Measurements from ENCODE around the gene APBA1. TPM values are rescaled to one million over a fixed set of nuclear protein-coding genes. Genes with fewer than 3 reads are reported as not detected.

The APBA1 gene
- total and polyA plus RNA-seq, 4 donors = 0.95 to 8.1 (median 2.8) TPM

GRCh38 chr9:69645488-69645887 is 26.7 kb downstream of the APBA1 start:
- H3K27ac ChIP-seq (ENCODE audit: low read depth in 1 of 2, low read length in 1 of 2) = peak overlapping the region in 1 of 2 donors; percentile 74
- no peaks in the 10 kb centered on the region for H3K36me3 ChIP-seq (ENCODE audit: control insufficient read depth in 4 of 4, insufficient read depth in 4 of 4, low read length in 4 of 4)
- 57 to 78% methylated on average over 10 of the region's 10 CpGs for WGBS, 2 donors
- H3K4me3 ChIP-seq = no peak overlapping the region
- no peaks in the 10 kb centered on the region for H3K9me3 ChIP-seq (ENCODE audit: control insufficient read depth in 4 of 4, insufficient read depth in 3 of 4, low read length in 3 of 4)
- DNase-seq = peak; percentile 63 to 84 (median 77)
- no peak overlapping the region for H3K9ac ChIP-seq (ENCODE audit: insufficient read depth in 1 of 2, low read length in 2 of 2)
- H3K27me3 ChIP-seq (ENCODE audit: control insufficient read depth in 3 of 3, insufficient read depth in 3 of 3, low read length in 2 of 3) = no peaks in the 10 kb centered on the region
- no peak for TF ChIP-seq CTCF (IDR thresholded peaks at IDR 0.05; ENCODE audit: control extremely low read depth, extremely low read depth)
- H3K4me1 ChIP-seq (ENCODE audit: control insufficient read depth in 5 of 5, insufficient read depth in 5 of 5, low read length in 5 of 5) = peaks cover 0 to 28% (median 4%) of the 10 kb centered on the region in 5 donors
- peak; percentile 77 for ATAC-seq (ENCODE audit: insufficient read depth, low FRiP score)

DNA sequence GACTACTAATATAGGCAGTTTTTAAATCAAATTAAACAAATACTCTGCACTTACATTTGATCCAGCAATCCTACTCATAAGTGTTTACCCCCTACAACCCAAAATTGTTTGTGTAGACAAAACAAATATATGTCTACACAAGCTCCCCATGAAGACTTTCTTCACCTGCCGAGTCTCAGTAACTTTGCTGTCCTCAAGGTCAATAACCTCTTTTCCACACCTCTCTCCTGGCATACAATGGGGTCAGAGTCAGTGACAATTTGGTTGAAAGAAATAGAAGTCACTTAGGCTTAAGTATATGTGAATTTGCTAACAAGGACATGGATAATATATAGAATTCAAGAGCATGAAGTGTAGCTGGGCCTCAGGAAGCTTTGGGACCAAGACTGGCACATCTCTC is 29.1 kb downstream of the APBA1 start:
- no peaks in the 10 kb centered on the region for H3K36me3 ChIP-seq (ENCODE audit: control insufficient read depth in 4 of 4, insufficient read depth in 4 of 4, low read length in 4 of 4)
- H3K4me3 ChIP-seq = no peak overlapping the region
- WGBS, 2 donors = 82 to 89% methylated on average over 1 of the region's 1 CpG
- ATAC-seq (ENCODE audit: insufficient read depth, low FRiP score) = no peak
- no peaks in the 10 kb centered on the region for H3K27me3 ChIP-seq (ENCODE audit: control insufficient read depth in 3 of 3, insufficient read depth in 3 of 3, low read length in 2 of 3)
- no peak for TF ChIP-seq CTCF (IDR thresholded peaks at IDR 0.05; ENCODE audit: control extremely low read depth, extremely low read depth)
- H3K9ac ChIP-seq (ENCODE audit: insufficient read depth in 1 of 2, low read length in 2 of 2) = no peak overlapping the region
- H3K4me1 ChIP-seq (ENCODE audit: control insufficient read depth in 5 of 5, insufficient read depth in 5 of 5, low read length in 5 of 5) = peaks cover 0 to 17% (median 2%) of the 10 kb centered on the region in 5 donors
- no peak overlapping the region for H3K27ac ChIP-seq (ENCODE audit: low read depth in 1 of 2, low read length in 1 of 2)
- H3K9me3 ChIP-seq (ENCODE audit: control insufficient read depth in 4 of 4, insufficient read depth in 3 of 4, low read length in 3 of 4) = no peaks in the 10 kb centered on the region
- DNase-seq = no peak

- ATAC-seq (ENCODE audit: insufficient read depth, low FRiP score) (no peak), DNase-seq (no peak)
- H3K27ac ChIP-seq (ENCODE audit: low read depth in 1 of 2, low read length in 1 of 2) = no peak overlapping the region
- H3K9ac ChIP-seq (ENCODE audit: insufficient read depth in 1 of 2, low read length in 2 of 2) = no peak overlapping the region
- no peaks in the 10 kb centered on the region for H3K27me3 ChIP-seq (ENCODE audit: control insufficient read depth in 3 of 3, insufficient read depth in 3 of 3, low read length in 2 of 3)
- no peak overlapping the region for H3K4me3 ChIP-seq
- no peak for TF ChIP-seq CTCF (IDR thresholded peaks at IDR 0.05; ENCODE audit: control extremely low read depth, extremely low read depth)
- peaks cover 0 to 2% (median 0%) of the 10 kb centered on the region in 4 donors for H3K9me3 ChIP-seq (ENCODE audit: control insufficient read depth in 4 of 4, insufficient read depth in 3 of 4, low read length in 3 of 4)
- peaks cover 0 to 3% (median 0%) of the 10 kb centered on the region in 5 donors for H3K4me1 ChIP-seq (ENCODE audit: control insufficient read depth in 5 of 5, insufficient read depth in 5 of 5, low read length in 5 of 5)
- no peaks in the 10 kb centered on the region for H3K36me3 ChIP-seq (ENCODE audit: control insufficient read depth in 4 of 4, insufficient read depth in 4 of 4, low read length in 4 of 4)
Measured at GRCh38 chr9:69637817-69638200, 34.4 kb downstream of the APBA1 start.

DNA sequence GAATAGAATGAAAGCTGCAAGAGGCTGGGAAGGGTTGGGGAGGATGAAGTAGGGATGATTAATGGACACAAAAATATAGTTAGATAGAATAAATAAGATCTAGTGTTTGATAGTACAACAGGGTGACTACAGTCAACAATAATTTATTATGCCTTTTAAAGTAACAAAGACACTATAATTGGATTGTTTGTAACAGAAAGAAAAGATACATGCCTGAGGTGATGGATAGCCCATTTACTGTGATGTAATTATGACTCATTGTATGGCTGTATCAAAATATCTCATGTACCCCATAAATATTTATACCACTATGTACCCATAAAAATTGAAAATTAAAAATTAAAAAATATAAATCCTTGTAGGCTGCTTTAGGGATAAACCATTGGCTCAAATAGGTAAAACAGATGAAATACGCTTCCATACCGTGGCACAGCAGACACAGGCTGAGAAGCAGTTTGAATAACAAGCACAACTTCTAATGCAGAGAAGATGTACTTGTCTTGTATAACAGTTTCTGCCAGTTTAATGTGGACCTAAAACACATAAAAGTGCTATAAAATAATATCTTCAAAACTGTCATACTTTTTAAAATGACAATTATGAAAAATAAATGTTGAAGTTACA is 34.9 kb downstream of the APBA1 start:
- WGBS, 2 donors = 94 to 96% methylated on average over 2 of the region's 2 CpGs
- no peak for ATAC-seq (ENCODE audit: insufficient read depth, low FRiP score)
- no peaks in the 10 kb centered on the region for H3K36me3 ChIP-seq (ENCODE audit: control insufficient read depth in 4 of 4, insufficient read depth in 4 of 4, low read length in 4 of 4)

More for the DNA sequence above, 34.9 kb downstream of the APBA1 start:
- Histone ChIP-seq H3K27me3 (ENCODE audit: control insufficient read depth in 3 of 3, insufficient read depth in 3 of 3, low read length in 2 of 3) (no peaks in the 10 kb centered on the region), H3K9ac (ENCODE audit: insufficient read depth in 1 of 2, low read length in 2 of 2) (no peak overlapping the region), H3K27ac (ENCODE audit: low read depth in 1 of 2, low read length in 1 of 2) (no peak overlapping the region), H3K4me1 (ENCODE audit: control insufficient read depth in 5 of 5, insufficient read depth in 5 of 5, low read length in 5 of 5) (peaks cover 0 to 3% (median 0%) of the 10 kb centered on the region in 5 donors), H3K4me3 (no peak overlapping the region), H3K9me3 (ENCODE audit: control insufficient read depth in 4 of 4, insufficient read depth in 3 of 4, low read length in 3 of 4) (peaks cover 0 to 2% (median 0%) of the 10 kb centered on the region in 4 donors)
- no peak for TF ChIP-seq CTCF (IDR thresholded peaks at IDR 0.05; ENCODE audit: control extremely low read depth, extremely low read depth)
- DNase-seq = no peak
